ENCODE results near the gene SMPD2. TPM values are rescaled to one million over a fixed set of nuclear protein-coding genes. Genes with fewer than 3 reads are reported as not detected.

The SMPD2 gene
- total RNA-seq, 1 donor from 2014 or later: 9.1 TPM

GRCh38 chr6:109488001-109488400 lies 47.5 kb downstream of the SMPD2 start:
- no peak overlapping the region for H3K4me3 ChIP-seq (ENCODE audit: low read depth, low read length)
- TF ChIP-seq, protein P1, sequence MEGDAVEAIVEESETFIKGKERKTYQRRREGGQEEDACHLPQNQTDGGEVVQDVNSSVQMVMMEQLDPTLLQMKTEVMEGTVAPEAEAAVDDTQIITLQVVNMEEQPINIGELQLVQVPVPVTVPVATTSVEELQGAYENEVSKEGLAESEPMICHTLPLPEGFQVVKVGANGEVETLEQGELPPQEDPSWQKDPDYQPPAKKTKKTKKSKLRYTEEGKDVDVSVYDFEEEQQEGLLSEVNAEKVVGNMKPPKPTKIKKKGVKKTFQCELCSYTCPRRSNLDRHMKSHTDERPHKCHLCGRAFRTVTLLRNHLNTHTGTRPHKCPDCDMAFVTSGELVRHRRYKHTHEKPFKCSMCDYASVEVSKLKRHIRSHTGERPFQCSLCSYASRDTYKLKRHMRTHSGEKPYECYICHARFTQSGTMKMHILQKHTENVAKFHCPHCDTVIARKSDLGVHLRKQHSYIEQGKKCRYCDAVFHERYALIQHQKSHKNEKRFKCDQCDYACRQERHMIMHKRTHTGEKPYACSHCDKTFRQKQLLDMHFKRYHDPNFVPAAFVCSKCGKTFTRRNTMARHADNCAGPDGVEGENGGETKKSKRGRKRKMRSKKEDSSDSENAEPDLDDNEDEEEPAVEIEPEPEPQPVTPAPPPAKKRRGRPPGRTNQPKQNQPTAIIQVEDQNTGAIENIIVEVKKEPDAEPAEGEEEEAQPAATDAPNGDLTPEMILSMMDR (conservative IDR thresholded peaks at IDR 0.05; ENCODE audit: low read depth, low read length): no peak
- DNase-seq (ENCODE audit: low read depth): no peak

DNA sequence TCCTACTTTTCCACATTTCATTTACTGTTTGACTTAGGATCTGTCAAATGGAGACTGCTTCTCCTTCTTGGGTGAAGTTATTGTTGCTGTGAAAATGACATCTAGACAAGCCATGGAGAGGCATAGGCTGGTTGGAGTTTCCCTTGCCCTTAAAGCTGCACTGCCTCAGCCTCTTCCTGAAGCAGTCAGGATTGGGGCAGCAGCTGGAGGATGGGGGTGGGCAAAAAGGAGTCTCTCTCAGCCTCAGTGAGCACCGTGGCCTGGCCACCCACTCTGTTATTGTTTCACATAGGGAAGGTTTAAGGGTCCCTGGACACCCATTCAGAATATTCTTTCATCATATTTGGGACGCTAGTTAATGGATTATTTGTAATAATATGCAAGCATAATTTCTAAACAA lies 50.2 kb downstream of the SMPD2 start:
- no peak for DNase-seq (ENCODE audit: low read depth)
- TF ChIP-seq, protein P1 (conservative IDR thresholded peaks at IDR 0.05; ENCODE audit: low read depth, low read length): no peak
- no peak overlapping the region for H3K4me3 ChIP-seq (ENCODE audit: low read depth, low read length)

DNA sequence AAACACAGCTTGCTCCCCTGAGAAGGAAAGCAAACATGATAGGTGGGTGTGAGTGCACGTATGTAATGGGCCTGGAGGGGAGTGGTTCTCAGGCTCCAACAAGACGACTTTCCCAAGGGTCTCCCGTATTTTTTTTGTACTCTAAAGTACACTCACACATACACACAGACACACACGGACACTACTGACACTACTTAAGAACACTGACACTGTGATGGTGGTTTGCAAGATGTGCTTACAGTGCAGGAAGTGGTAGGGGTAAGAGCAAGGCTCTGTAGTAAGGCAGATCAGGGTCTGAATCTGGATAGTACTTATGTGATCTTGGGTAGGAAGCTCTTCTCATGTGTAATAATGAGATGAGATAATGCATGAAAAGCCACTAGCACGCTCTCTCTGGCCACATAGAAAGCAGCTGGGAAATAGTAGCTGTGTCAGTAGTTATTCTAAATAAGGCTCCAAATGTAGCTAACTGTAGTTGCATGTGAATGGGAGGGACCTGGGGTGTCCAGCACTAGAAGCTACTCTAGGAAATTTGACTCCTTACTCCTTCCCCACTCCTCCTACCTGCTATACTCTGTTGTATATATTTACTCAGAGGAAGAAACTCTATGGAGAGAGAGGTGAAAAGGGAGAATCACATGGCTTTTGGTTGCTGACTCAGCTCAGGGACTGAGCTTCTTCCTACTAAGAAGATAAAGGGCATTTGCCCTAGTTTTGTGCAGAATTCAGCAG lies 50.8 kb downstream of the SMPD2 start:
- TF ChIP-seq, protein P1 (conservative IDR thresholded peaks at IDR 0.05; ENCODE audit: low read depth, low read length): no peak
- DNase-seq (ENCODE audit: low read depth): no peak
- H3K4me3 ChIP-seq (ENCODE audit: low read depth, low read length): no peak overlapping the region

Other genes with a start within 250 kb of the SMPD2 start
- gene CD164, start 58.3 kb upstream of the SMPD2 start, total RNA-seq: 104 and 110 TPM in 2 replicates
- gene PPIL6, start 96 bp upstream of the SMPD2 start, total RNA-seq: 0.80 and 2.5 TPM in 2 replicates
- gene MICAL1, start 15.0 kb downstream of the SMPD2 start, total RNA-seq: 21.5 and 40.1 TPM in 2 replicates
- gene ZBTB24, start 42.5 kb downstream of the SMPD2 start, total RNA-seq: 3.6 and 8.8 TPM in 2 replicates